Endothelial cell of umbilical vein (primary cell): ENCODE data around the gene YPEL1. TPM values are rescaled to one million over a fixed set of nuclear protein-coding genes. Genes with fewer than 3 reads are reported as not detected.

Source experiments
- BruUV-seq: library from RNA; stranded (reverse); fragments of 400-500 nt; replicated peaks from 2 replicates; lab custom pipeline; 2021; lab: Mats Ljungman, UMichigan
- CTCF ChIA-PET: fragments of 300-600, 350-600 bp; sonication (Branson Sonifier 250); formaldehyde crosslinking; loops from one replicate; lab custom pipeline; 2021; ENCODE audit warnings: antibody characterized with exemption, inconsistent platforms; lab: Charles Lee
- POLR2A ChIA-PET: fragments of 300-600, 350-600 bp; sonication (Branson Sonifier 250); formaldehyde crosslinking; loops from one replicate; lab custom pipeline; 2021; ENCODE audit warnings: antibody characterized with exemption, inconsistent platforms; lab: Charles Lee
- DNase-seq: peaks from one replicate; pipeline ENCODE4 v3.0.0-alpha.2; 2011; ENCODE audit warnings: low read depth, low spot score
- FAIRE-seq: peaks from 2 replicates; lab custom pipeline; 2011; peaks lifted over from hg19 to GRCh38; lab: Jason Lieb, UNC
- H2AFZ ChIP-seq: 2 replicates; pipeline ENCODE4 v1.6.0; 2012; ENCODE audit warnings: low read depth, low read length, control low read depth, inconsistent platforms
- H3K27ac ChIP-seq: 2 replicates; pipeline ENCODE4 v1.5.1; 2011; ENCODE audit warnings: low read depth, mild to moderate bottlenecking, control low read depth, low read length, moderate library complexity; ENCODE audit not compliant: insufficient read depth
- H3K27me3 ChIP-seq, 2 experiments: 2 replicates each; pipeline versions ENCODE4 v1.6.0 to v1.6.1; 2011; ENCODE audit warnings: low read length in 2 of 2, mixed read lengths in 1 of 2; ENCODE audit not compliant: control insufficient read depth in 2 of 2, insufficient read depth in 2 of 2
- H3K36me3 ChIP-seq, 2 experiments: 2 replicates in 1 of 2; 3 replicates in 1 of 2; pipeline ENCODE4 v1.5.1; 2011; ENCODE audit warnings: low read length in 2 of 2, mild to moderate bottlenecking in 1 of 2, moderate library complexity in 1 of 2; ENCODE audit not compliant: control insufficient read depth in 2 of 2, insufficient read depth in 2 of 2; ENCODE audit errors: extremely low read depth in 1 of 2
- H3K4me1 ChIP-seq: 3 replicates; pipeline ENCODE4 v1.5.1; 2011; ENCODE audit warnings: mild to moderate bottlenecking, low read length; ENCODE audit not compliant: control insufficient read depth, insufficient read depth; ENCODE audit errors: extremely low read depth
- H3K4me2 ChIP-seq: 2 replicates; pipeline ENCODE4 v1.6.1; 2011; ENCODE audit warnings: low read length, control low read depth, mixed read lengths; ENCODE audit not compliant: insufficient read depth
- H3K4me3 ChIP-seq, 3 experiments: fragments of 200-600 bp in 1 of 3; sonication (generic), shearing (Covaris generic) in 1 of 3; replicated peaks in 1 of 3; 2 replicates each; pipeline ENCODE4 v1.5.1; 2011 to 2016; ENCODE audit warnings: control low read depth in 3 of 3, low read length in 3 of 3, mild to moderate bottlenecking in 2 of 3, inconsistent platforms in 1 of 3, low read depth in 1 of 3, moderate library complexity in 1 of 3; ENCODE audit not compliant: insufficient read depth in 1 of 3
- H3K79me2 ChIP-seq: 2 replicates; pipeline ENCODE4 v1.6.0; 2012; ENCODE audit warnings: low read length, inconsistent platforms; ENCODE audit not compliant: control insufficient read depth, insufficient read depth
- H3K9ac ChIP-seq: replicated peaks from 2 replicates; pipeline ENCODE3; 2011; ENCODE audit warnings: low read length, control low read depth; ENCODE audit not compliant: insufficient read depth; ENCODE audit errors: extremely low read depth
- H3K9me1 ChIP-seq: replicated peaks from 3 replicates; pipeline ENCODE4 v1.6.0; 2011; ENCODE audit warnings: mild to moderate bottlenecking, low read length; ENCODE audit not compliant: control insufficient read depth, insufficient read depth; ENCODE audit errors: extremely low read depth
- H3K9me3 ChIP-seq: replicated peaks from 2 replicates; pipeline ENCODE4 v1.5.1; 2012; ENCODE audit warnings: low read length, inconsistent platforms; ENCODE audit not compliant: control insufficient read depth, insufficient read depth
- H4K20me1 ChIP-seq: replicated peaks from 2 replicates; pipeline ENCODE3; 2011; ENCODE audit warnings: mild to moderate bottlenecking, low read length; ENCODE audit not compliant: control insufficient read depth, insufficient read depth; ENCODE audit errors: extremely low read depth
- CTCF ChIP-seq, 2 donors: IDR thresholded peaks; 1 replicate in 1 of 2; 2 replicates in 1 of 2; pipeline ENCODE4 v1.5.1; 2011; ENCODE audit warnings: low read length in 2 of 2, mild to moderate bottlenecking in 2 of 2, moderate library complexity in 2 of 2, control low read depth in 1 of 2, inconsistent platforms in 1 of 2, low read depth in 1 of 2; ENCODE audit not compliant: insufficient read depth in 1 of 2; ENCODE audit errors: extremely low read depth in 1 of 2
- EZH2 ChIP-seq: IDR thresholded peaks from 2 replicates; pipeline ENCODE4 v1.6.1; 2012; ENCODE audit warnings: borderline replicate concordance, low read depth, mild to moderate bottlenecking, moderate library complexity, low read length, inconsistent platforms; ENCODE audit not compliant: severe bottlenecking
- FOS ChIP-seq: IDR thresholded peaks from 2 replicates; pipeline ENCODE4 v1.6.1; 2011; ENCODE audit warnings: mild to moderate bottlenecking, low read length, moderate library complexity, borderline replicate concordance; ENCODE audit not compliant: insufficient read depth
- GATA2 ChIP-seq: IDR thresholded peaks from 2 replicates; pipeline ENCODE4 v1.7.0; 2011; ENCODE audit warnings: low read depth, mild to moderate bottlenecking, moderate library complexity, mixed read lengths, low read length; ENCODE audit not compliant: insufficient read length, insufficient read depth
- JUN ChIP-seq: IDR thresholded peaks from 2 replicates; pipeline ENCODE4 v1.6.1; 2011; ENCODE audit warnings: borderline replicate concordance, low read depth; ENCODE audit not compliant: insufficient read length, insufficient read depth
- MAX ChIP-seq: IDR thresholded peaks from 2 replicates; pipeline ENCODE4 v1.6.1; 2011; ENCODE audit not compliant: insufficient read depth, insufficient read length
- MYC ChIP-seq: IDR thresholded peaks from one replicate; pipeline ENCODE4 v1.6.1; 2011; ENCODE audit warnings: mild to moderate bottlenecking, low read depth, low read length
- POLR2A ChIP-seq: IDR thresholded peaks from 2 replicates; pipeline ENCODE4 v1.6.1; 2012; ENCODE audit warnings: low read depth, mild to moderate bottlenecking, control low read depth, low read length
- POLR2AphosphoS5 ChIP-seq: IDR thresholded peaks from 2 replicates; pipeline ENCODE4 v1.6.1; 2012; ENCODE audit warnings: low read depth, mild to moderate bottlenecking, control low read depth, low read length, moderate library complexity; ENCODE audit not compliant: insufficient read depth
- dilution Hi-C: fragments of 300-500 bp; cut with MboI; formaldehyde crosslinking; loops from one replicate; pipeline ENCODE4 v1.15.0; 2019; ENCODE audit warnings: low sequenced_read_pairs; ENCODE audit not compliant: extremely low pct_ligation_motif_present
- intact Hi-C: fragments of 100-400 bp; cut with micrococcal nuclease; formaldehyde crosslinking; loops from one replicate; pipeline ENCODE4 v1.10.0; 2022
- polyA plus RNA-seq, 4 experiments: library from polyadenylated mRNA; depleted of rRNA in 3 of 4; stranded (reverse) in 3 of 4; unstranded in 1 of 4; fragments of >200 nt; gene quantifications; 2 replicates each; pipeline versions ENCODE4 v1.2.1 to v1.2.3, GENCODE V29; 2011 to 2012; ENCODE audit warnings: missing spikeins in 1 of 4
- total RNA-seq: library from RNA; stranded (reverse); gene quantifications from 2 replicates; pipeline ENCODE4 v1.2.3, GENCODE V29; 2021

YPEL1 gene
- total and polyA plus RNA-seq, 2 donors (not counting 3 experiments of a cell fraction or from before 2014, with no cell fraction given), result 3.7 to 6.2 TPM

- CTCF ChIA-PET, result interaction anchor here (1.3 to 3.2 kb wide), 2 partner anchors 9 to 11 kb away, joined by 4 to 16 read pairs; no protein-coding TSS in a partner anchor
- Histone ChIP-seq H3K9ac (peak overlapping the region; percentile 78), H3K79me2 (peaks cover 18% of the 10 kb centered on the region), H3K4me2 (peak overlapping the region; percentile 93), H3K9me1 (no peaks in the 10 kb centered on the region), H4K20me1 (no peaks in the 10 kb centered on the region), H3K27ac (peak overlapping the region; percentile 61), H3K27me3 (no peaks in the 10 kb centered on the region), H3K9me3 (no peaks in the 10 kb centered on the region), H3K36me3 (peaks cover 1 to 5% of the 10 kb centered on the region in 2 experiments), H2AFZ (peak overlapping the region; percentile 90), H3K4me3 (peak overlapping the region; percentile 64 to 85 (median 66)), H3K4me1 (peaks cover 17% of the 10 kb centered on the region)
- dilution Hi-C loops, result no loop called here
- intact Hi-C loops, result loop anchor here (10.0 kb wide), 1 partner anchor 163 kb away; no protein-coding TSS in a partner anchor
- POLR2A ChIA-PET, result no interaction called here
- peak; percentile 85 for FAIRE-seq
- DNase-seq, result peak; percentile 92
- no TSS peak for BruUV-seq
- peak; percentile 52 for TF ChIP-seq FOS
- peak; percentile 74 for TF ChIP-seq POLR2AphosphoS5
- TF ChIP-seq MAX, result peak; percentile 53
- peak; percentile 48 for TF ChIP-seq MYC
- TF ChIP-seq GATA2, result no peak
- no peak for TF ChIP-seq EZH2
- no peak for TF ChIP-seq JUN
- no peak for TF ChIP-seq CTCF (IDR thresholded peaks at IDR 0.05; ENCODE audit: extremely low read depth in 1 of 2, insufficient read depth in 1 of 2, low read depth in 1 of 2, low read length in 2 of 2)
- TF ChIP-seq POLR2A, result peak; percentile 66
These were observed 83.5 kb downstream of the YPEL1 start for GRCh38 chr22:21652010-21652546.
